Measurements from ENCODE around the gene HSPA4.

Gene HSPA4

GRCh38 chr5:133106343-133106742 lies 54.5 kb downstream of the HSPA4 start:
- DNase-seq (ENCODE audit: low read depth in 2 of 2), result no peak

GRCh38 chr5:133106761-133107572 lies 55.2 kb downstream of the HSPA4 start:
- DNase-seq (ENCODE audit: low read depth in 2 of 2), result no peak

- DNase-seq (ENCODE audit: low read depth in 2 of 2), result no peak
Observed at GRCh38 chr5:133108481-133108921, 56.7 kb downstream of the HSPA4 start.

- no peak for DNase-seq (ENCODE audit: low read depth in 2 of 2)
Observed at GRCh38 chr5:133109655-133110483, 58.1 kb downstream of the HSPA4 start.

GRCh38 chr5:133110709-133111108 lies 58.9 kb downstream of the HSPA4 start:
- no peak for DNase-seq (ENCODE audit: low read depth in 2 of 2)

- DNase-seq (ENCODE audit: low read depth in 2 of 2), result peak; percentile 65 to 82
Observed at GRCh38 chr5:133111299-133111698, 59.5 kb downstream of the HSPA4 start.

GRCh38 chr5:133112026-133112660 lies 60.3 kb downstream of the HSPA4 start:
- DNase-seq (ENCODE audit: low read depth in 2 of 2), result no peak

- DNase-seq (ENCODE audit: low read depth in 2 of 2), result peak; percentile 19 to 46
Observed at GRCh38 chr5:133113331-133114061, 61.7 kb downstream of the HSPA4 start.

GRCh38 chr5:133114166-133114932 lies 62.5 kb downstream of the HSPA4 start:
- no peak for DNase-seq (ENCODE audit: low read depth in 2 of 2)

- DNase-seq (ENCODE audit: low read depth in 2 of 2), result no peak
Observed at GRCh38 chr5:133114933-133115310, 63.1 kb downstream of the HSPA4 start.

GRCh38 chr5:133116601-133117000 lies 64.8 kb downstream of the HSPA4 start:
- DNase-seq (ENCODE audit: low read depth in 2 of 2), result no peak

- no peak for DNase-seq (ENCODE audit: low read depth in 2 of 2)
Observed at GRCh38 chr5:133117166-133117911, 65.5 kb downstream of the HSPA4 start.

GRCh38 chr5:133117912-133118445 lies 66.2 kb downstream of the HSPA4 start:
- no peak for DNase-seq (ENCODE audit: low read depth in 2 of 2)

GRCh38 chr5:133118741-133119140 lies 66.9 kb downstream of the HSPA4 start:
- no peak for DNase-seq (ENCODE audit: low read depth in 2 of 2)

- DNase-seq (ENCODE audit: low read depth in 2 of 2), result no peak
Observed at GRCh38 chr5:133119233-133119711, 67.5 kb downstream of the HSPA4 start.

- no peak for DNase-seq (ENCODE audit: low read depth in 2 of 2)
Observed at GRCh38 chr5:133120156-133120750, 68.4 kb downstream of the HSPA4 start.

GRCh38 chr5:133121080-133121479 lies 69.3 kb downstream of the HSPA4 start:
- no peak for DNase-seq (ENCODE audit: low read depth in 2 of 2)

- no peak for DNase-seq (ENCODE audit: low read depth in 2 of 2)
Observed at GRCh38 chr5:133121611-133122150, 69.9 kb downstream of the HSPA4 start.

GRCh38 chr5:133122711-133123110 lies 70.9 kb downstream of the HSPA4 start:
- no peak for DNase-seq (ENCODE audit: low read depth in 2 of 2)
